Measurements from ENCODE around the gene DIAPH2. TPM values are rescaled to one million over a fixed set of nuclear protein-coding genes. Genes with fewer than 3 reads are reported as not detected.
"Not testable (repeated sequence)": the region's sequence is repeated elsewhere in the genome, so short reads cannot be mapped to it uniquely, and the experiment has no call there.

DIAPH2 gene
- total RNA-seq, 3 donors from 2014 or later = 27.4 to 66.4 (median 30.8) TPM

DNA sequence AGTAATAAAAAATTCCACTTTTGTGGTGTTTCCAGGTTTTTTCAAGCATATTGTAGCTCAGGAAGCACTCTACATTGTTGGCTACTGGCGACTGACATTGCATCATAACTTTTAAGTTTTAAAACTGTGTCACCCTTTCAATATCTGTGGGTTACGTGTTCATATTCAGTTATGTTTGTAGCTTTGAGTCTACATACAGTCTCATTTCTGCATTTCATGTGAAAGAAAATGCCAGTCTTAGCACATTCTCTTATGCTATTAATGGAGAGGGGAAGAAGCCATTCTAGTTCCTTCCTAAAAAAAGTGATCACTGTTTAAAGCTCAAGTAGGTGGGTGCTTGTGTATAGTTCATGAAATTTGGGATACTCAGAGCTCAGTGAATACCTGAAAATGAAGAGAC is 38.1 kb downstream of the DIAPH2 start:
- intact Hi-C loops (cut with DNase I; ENCODE audit: low total_unique reads) = no loop called here
- no peak for DNase-seq (ENCODE audit: low spot score in 2 of 2)
- Histone ChIP-seq H3K36me3 (no peaks in the 10 kb centered on the region), H3K4me1 (no peaks in the 10 kb centered on the region), H3K9me3 (peaks cover 0 to 8% of the 10 kb centered on the region in 2 donors), H3K4me3 (no peak overlapping the region), H3K27me3 (peaks cover 0 to 5% of the 10 kb centered on the region in 2 donors), H3K27ac (no peak overlapping the region)
- no peak for TF ChIP-seq POLR2AphosphoS5 (IDR thresholded peaks at IDR 0.05)
- TF ChIP-seq, protein P1, sequence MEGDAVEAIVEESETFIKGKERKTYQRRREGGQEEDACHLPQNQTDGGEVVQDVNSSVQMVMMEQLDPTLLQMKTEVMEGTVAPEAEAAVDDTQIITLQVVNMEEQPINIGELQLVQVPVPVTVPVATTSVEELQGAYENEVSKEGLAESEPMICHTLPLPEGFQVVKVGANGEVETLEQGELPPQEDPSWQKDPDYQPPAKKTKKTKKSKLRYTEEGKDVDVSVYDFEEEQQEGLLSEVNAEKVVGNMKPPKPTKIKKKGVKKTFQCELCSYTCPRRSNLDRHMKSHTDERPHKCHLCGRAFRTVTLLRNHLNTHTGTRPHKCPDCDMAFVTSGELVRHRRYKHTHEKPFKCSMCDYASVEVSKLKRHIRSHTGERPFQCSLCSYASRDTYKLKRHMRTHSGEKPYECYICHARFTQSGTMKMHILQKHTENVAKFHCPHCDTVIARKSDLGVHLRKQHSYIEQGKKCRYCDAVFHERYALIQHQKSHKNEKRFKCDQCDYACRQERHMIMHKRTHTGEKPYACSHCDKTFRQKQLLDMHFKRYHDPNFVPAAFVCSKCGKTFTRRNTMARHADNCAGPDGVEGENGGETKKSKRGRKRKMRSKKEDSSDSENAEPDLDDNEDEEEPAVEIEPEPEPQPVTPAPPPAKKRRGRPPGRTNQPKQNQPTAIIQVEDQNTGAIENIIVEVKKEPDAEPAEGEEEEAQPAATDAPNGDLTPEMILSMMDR (IDR thresholded peaks at IDR 0.05) = no peak
- no peak for TF ChIP-seq POLR2A (IDR thresholded peaks at IDR 0.05)

DNA sequence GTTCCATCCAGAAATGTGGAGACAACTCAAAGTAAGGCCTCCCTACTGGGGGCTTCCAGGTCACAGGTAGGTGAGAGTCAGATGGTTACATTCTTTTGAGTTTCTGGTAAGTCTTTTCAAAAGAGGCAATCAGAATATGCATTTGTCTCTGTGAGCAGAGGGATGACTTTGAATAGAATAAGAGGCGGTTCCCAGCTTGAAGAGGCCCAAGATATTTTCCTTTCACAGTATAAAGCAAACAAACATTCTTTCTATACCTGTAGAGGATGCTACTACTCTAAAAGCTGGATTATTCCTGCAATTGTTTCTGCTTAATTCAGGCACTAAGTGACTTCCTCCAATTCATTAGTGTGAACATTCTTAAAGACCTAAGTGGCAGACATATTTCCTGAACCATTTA is 44.4 kb downstream of the DIAPH2 start:
- Histone ChIP-seq H3K9me3 (no peaks in the 10 kb centered on the region), H3K4me1 (no peaks in the 10 kb centered on the region), H3K27ac (no peak overlapping the region), H3K36me3 (no peaks in the 10 kb centered on the region), H3K27me3 (peaks cover 0 to 5% of the 10 kb centered on the region in 2 donors), H3K4me3 (no peak overlapping the region)
- intact Hi-C loops (cut with DNase I; ENCODE audit: low total_unique reads) = no loop called here
- TF ChIP-seq POLR2A (IDR thresholded peaks at IDR 0.05) = no peak
- TF ChIP-seq, protein P1 (IDR thresholded peaks at IDR 0.05) = no peak
- TF ChIP-seq POLR2AphosphoS5 (IDR thresholded peaks at IDR 0.05) = no peak
- DNase-seq (ENCODE audit: low spot score in 2 of 2) = no peak

DNA sequence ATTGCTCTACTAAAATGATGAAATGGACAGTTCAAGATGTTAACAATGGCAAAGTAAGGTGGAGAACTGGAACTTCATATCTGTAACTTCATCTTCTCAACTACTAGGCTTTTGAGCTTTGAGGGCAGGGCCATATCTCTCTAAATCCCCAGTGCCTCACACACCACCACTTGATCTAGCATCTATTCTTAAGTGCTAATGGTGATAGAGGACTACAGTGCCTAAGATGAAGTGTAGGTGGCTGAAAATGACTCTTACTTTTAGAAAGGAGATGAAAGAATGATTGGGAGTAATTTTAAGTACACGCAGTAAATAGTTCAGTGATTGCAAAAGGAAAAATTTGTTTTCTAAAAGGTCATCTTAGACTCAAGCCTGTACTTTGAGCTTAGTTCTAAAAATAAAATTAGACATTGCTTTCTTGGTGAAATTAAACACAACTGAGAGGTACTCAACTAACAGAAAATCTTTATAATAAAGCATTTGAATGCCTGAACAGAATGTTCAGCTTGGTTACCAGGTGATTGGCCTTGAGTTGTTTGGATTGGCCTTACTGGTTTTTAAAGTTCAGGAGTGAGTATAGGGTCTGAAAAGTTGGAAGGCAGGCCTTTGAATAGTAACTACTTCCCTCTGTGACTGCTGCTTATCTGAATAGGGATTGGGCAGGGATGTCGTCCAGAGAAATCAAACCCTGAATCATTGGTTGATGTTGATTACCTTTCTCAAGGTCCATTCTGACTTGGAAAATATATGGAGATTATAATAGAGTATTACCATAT is 45.4 kb downstream of the DIAPH2 start:
- Histone ChIP-seq H3K27me3 (no peaks in the 10 kb centered on the region), H3K4me1 (no peaks in the 10 kb centered on the region), H3K4me3 (no peak overlapping the region), H3K36me3 (no peaks in the 10 kb centered on the region), H3K9me3 (no peaks in the 10 kb centered on the region), H3K27ac (no peak overlapping the region)
- intact Hi-C loops (cut with DNase I; ENCODE audit: low total_unique reads) = no loop called here
- TF ChIP-seq, protein P1 (IDR thresholded peaks at IDR 0.05) = no peak
- no peak for TF ChIP-seq POLR2AphosphoS5 (IDR thresholded peaks at IDR 0.05)
- TF ChIP-seq POLR2A (IDR thresholded peaks at IDR 0.05) = no peak
- no peak for DNase-seq (ENCODE audit: low spot score in 2 of 2)

DNA sequence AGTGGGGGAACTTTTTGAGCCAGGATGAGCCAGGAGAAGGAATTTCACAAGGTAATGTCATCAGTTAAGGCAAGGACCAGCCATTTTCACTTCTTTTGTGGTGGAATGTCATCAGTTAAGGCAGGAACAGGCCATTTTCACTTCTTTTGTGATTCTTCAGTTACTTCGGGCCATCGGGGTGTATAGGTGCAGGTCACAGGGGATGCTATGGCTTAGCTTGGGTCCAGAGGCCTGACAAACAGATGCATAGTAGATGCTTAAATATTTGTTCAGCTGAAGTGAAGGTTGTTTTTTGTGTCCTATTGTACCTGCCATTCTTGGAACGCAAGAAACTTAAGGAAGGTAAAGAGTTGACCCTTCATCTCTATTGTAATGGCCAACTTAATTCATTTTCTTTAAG is 46.4 kb downstream of the DIAPH2 start:
- H3K27ac ChIP-seq; intact Hi-C loops (cut with DNase I; ENCODE audit: low total_unique reads); H3K4me1 ChIP-seq: not testable (repeated sequence)

DNA sequence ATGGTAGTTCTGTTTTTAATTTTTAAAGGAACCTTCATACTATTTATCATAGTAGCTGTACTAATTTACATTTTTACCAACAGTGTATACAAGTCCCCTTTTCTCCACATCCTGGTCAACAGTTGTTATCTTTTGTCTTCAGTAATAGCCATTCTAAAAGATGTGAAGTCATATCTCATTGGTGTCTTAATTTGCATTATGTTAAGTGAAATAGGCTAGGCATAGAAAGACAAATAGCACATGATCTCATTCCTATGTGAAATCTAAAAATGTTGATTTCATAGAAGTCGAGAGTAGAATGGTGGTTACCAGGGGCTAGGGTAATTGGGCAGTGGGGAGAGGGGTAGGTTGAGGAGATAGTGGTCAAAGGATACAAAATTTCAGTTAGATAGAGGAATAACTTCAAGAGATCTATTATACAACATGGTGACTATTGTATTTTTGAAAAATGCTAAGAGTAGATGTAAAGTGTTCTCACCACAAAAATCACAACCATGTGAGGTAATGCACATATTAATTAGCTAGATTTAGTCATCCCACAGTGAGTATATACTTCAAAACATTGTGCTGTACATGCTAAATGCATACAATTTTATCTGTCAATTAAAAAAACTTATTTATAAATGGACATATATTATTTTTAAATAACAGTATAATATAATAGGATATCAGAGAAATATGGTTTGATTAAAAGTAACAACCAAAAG is 58.9 kb downstream of the DIAPH2 start:
- H3K27me3 ChIP-seq = peaks cover 0 to 30% of the 10 kb centered on the region in 2 donors
- no peak for DNase-seq (ENCODE audit: low spot score in 2 of 2)
- TF ChIP-seq, protein P1 (IDR thresholded peaks at IDR 0.05) = no peak
- no peak for TF ChIP-seq POLR2A (IDR thresholded peaks at IDR 0.05)
- no peak for TF ChIP-seq POLR2AphosphoS5 (IDR thresholded peaks at IDR 0.05)
- no peaks in the 10 kb centered on the region for H3K9me3 ChIP-seq
- no peak overlapping the region for H3K27ac ChIP-seq
- no peak overlapping the region for H3K4me3 ChIP-seq
- no peaks in the 10 kb centered on the region for H3K4me1 ChIP-seq
- H3K36me3 ChIP-seq = no peaks in the 10 kb centered on the region
- intact Hi-C loops (cut with DNase I; ENCODE audit: low total_unique reads) = no loop called here

More for the DNA sequence above, 46.4 kb downstream of the DIAPH2 start:
- not testable (repeated sequence) for DNase-seq (ENCODE audit: low spot score in 2 of 2); H3K27me3 ChIP-seq; H3K9me3 ChIP-seq; H3K4me3 ChIP-seq; H3K36me3 ChIP-seq

Data from breast epithelium (tissue), 4 donors.